RWPE1 (cell line): ENCODE results near the gene HDAC4.

ENCODE experiments used
- CTCF ChIA-PET: fragments of 350-600 bp; sonication (Branson Sonifier 250); formaldehyde crosslinking; extraction: SDS; loops from one replicate; lab custom pipeline; 2021; lab: Yijun Ruan, JAX
- POLR2A ChIA-PET: fragments of 400-600 bp; formaldehyde crosslinking; extraction: SDS; loops from one replicate; lab custom pipeline; 2020; ENCODE audit warnings: antibody characterized with exemption; ENCODE audit not compliant: low non-redundant PET; lab: Yijun Ruan, JAX
- DNase-seq: peaks from one replicate; pipeline ENCODE4 v3.0.0; 2012; ENCODE audit warnings: low spot score
- H3K27ac ChIP-seq: fragments of 450-650 bp; 2 replicates; pipeline ENCODE4 v1.5.1; 2017
- CTCF ChIP-seq: fragments of 450-650 bp; conservative IDR thresholded peaks from 2 replicates; pipeline ENCODE4 v1.5.1; 2017; ENCODE audit warnings: low read depth, mild to moderate bottlenecking

Gene HDAC4

GRCh38 chr2:239286901-239287300, 113.9 kb downstream of the HDAC4 start:
- DNase-seq = no peak
- ChIA-PET CTCF (interaction anchor here (0.6 kb wide), 1 partner anchor 554 kb away, joined by 3 read pairs; no protein-coding TSS in a partner anchor), POLR2A (no interaction called here)
- H3K27ac ChIP-seq = no peak overlapping the region
- no peak for TF ChIP-seq CTCF

GRCh38 chr2:239285932-239286230, 114.9 kb downstream of the HDAC4 start:
- POLR2A ChIA-PET = no interaction called here
- TF ChIP-seq CTCF = no peak
- CTCF ChIA-PET = no interaction called here
- no peak overlapping the region for H3K27ac ChIP-seq
- DNase-seq = no peak

GRCh38 chr2:239285071-239285931, 115.5 kb downstream of the HDAC4 start:
- no peak for DNase-seq
- no peak overlapping the region for H3K27ac ChIP-seq
- CTCF ChIA-PET = no interaction called here
- no peak for TF ChIP-seq CTCF
- POLR2A ChIA-PET = no interaction called here

GRCh38 chr2:239283961-239284795, 116.6 kb downstream of the HDAC4 start:
- ChIA-PET POLR2A (no interaction called here), CTCF (interaction anchor here (0.6 kb wide), 1 partner anchor 1123 kb away, joined by 3 read pairs; no protein-coding TSS in a partner anchor)
- no peak for DNase-seq
- no peak overlapping the region for H3K27ac ChIP-seq
- no peak for TF ChIP-seq CTCF

GRCh38 chr2:239283288-239283945, 117.4 kb downstream of the HDAC4 start:
- ChIA-PET CTCF (no interaction called here), POLR2A (no interaction called here)
- no peak for TF ChIP-seq CTCF

More at GRCh38 chr2:239283288-239283945, 117.4 kb downstream of the HDAC4 start:
- no peak overlapping the region for H3K27ac ChIP-seq
- DNase-seq = no peak
